Measurements from ENCODE around the gene DHDH.

The DHDH gene

DNA sequence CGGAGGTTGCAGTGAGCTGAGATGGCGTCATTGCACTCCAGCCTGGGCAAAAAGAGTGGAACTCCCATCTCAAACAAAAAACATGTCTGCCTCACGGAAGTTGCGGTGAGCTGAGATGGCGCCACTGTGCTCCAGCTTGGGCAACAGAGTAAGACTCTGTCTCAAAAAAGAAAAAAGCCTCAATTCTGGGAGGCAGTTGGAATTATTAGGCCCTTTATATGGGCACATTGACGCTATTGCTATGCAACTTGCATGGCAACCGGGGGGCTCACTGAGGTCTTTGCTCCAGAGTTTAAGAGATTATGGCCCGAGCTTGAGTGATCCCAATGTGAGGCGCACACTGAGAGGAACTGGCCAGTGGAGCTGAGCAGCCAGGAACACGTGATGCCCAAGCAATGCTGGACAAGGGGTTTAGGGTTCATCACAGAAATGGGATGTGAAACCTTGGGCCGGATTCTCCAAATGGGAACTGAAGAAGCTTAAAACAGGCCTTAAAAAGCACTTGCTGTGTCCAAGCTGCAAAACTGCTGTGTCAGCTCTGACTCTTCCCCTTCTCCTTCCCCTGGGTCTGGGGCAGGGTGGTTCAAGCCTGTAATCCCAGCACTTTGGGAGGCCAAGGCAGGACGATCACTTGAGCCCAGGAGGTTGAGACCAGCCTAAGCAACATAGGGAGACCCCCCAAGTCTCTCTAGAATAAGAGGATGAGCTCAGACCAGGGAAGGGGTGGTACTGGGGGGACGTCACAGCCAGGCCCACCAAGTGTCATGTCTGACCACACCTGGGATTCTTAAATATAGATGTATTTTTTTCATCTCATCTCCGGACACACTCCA is 34.1 kb downstream of the DHDH start:
- no peak for DNase-seq

DNA sequence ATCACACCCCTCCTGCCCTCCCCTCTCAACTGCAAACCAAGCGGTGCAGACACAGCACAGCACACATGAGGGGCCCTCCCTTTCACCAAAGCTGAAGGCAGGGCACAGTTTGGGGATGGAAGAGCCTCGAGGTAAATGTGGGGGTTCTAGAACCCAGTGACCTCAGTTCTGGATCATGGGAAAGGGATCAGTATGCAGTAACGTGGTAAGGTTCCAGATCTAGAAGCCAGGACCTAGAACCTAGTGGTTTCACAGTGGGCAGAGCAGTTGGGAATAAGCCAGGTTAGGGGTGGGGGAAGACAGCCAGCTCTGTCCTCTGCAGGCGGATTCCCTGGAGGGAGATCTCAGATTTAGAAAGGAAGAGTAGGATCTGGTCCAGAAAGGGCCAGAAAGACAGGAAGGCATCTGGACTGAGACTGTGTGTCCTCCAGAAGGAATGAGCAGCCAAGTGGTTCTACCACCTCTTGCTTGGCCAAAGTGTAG is 34.7 kb downstream of the DHDH start:
- no peak for DNase-seq

DNA sequence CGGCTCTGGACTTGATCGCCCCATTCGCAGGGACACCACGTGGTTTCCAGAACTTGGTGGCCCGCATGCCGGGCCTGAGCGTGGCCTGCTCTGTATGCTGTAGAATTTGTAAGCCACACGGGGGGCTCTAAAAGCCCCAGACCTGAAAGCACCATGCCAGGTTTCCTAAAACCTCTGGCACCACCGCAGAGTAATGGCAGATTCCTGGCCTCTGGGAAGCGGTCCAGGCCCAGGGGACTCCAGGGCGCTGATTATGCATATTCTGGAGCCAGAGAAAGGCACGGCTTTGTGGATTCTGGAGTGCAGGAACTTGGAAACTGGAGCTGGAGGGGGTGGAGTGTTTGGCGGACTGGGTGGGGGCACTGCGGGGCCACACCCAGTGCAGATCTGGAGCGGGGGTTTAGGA is 35.3 kb downstream of the DHDH start:
- no peak for DNase-seq

DNA sequence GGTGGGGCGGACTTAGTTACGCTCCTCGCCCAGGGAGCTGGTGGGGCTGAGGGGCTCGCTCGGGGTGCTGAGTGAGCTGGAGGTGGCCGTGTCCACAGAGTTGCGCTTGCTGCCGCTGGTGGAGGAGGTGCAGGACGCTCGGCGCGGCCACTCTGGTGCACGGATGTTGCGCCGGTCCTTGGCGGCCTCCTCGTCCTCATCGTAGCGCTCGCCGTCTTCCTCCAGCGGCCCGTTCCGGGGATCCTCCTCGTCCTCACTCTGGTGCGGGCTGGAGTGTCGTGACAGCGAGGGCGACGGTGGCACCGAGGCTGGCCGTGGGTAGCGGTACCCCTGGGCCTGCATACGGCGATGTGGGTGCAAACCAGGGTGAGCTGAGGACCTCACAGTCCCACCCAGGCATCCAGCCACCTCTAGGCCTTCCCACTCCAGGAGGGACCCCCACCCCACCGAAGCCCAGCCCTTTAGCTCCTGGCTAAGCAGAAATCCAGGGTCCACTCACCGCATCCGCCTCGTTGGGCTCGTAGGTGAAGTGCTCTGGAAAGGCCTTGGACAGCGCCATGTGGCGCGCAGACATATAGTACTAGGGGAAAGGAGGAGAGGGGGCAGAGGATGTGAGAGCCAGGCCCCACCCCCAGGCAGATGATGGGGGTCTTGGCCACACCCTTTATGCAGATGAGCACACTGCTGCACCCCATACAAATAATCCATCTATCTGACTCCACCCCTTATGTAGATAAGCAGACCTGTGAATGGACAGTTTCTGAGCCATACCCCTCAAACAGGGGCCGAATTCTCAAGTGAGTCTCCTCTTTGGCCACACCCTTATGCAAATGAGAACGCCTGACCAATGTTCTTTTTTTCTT is 36.0 kb downstream of the DHDH start:
- no peak for DNase-seq

DNA sequence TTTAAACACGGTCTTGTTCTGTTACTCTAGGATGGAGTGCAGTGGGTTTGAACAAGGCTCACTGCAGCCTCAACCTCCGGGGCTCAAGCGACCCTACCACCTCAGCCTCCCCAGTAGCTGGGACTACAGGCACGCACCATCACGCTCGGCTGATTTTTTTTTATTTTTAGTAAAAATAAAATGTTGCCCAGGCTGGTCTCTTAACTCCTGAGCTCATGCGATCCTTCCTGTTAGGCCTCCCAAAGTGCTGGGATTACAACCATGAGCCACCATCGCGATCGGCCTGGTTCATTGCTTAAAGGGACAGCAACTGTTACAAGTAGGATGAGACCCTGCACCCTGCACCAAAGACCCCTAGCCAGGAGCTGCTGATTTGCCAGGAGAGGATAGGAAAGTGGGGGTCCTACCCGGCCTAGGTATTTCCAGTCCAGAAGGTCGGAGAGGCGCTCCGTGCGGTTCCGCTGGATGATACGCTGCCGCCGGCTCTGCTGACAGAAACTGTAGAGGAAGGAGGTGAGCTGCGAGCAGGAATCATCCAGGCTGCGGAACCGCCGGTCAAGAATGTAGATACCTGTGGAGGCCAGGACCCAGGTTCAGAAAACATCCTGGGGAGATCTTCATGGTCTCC is 36.8 kb downstream of the DHDH start:
- no peak for DNase-seq

DNA sequence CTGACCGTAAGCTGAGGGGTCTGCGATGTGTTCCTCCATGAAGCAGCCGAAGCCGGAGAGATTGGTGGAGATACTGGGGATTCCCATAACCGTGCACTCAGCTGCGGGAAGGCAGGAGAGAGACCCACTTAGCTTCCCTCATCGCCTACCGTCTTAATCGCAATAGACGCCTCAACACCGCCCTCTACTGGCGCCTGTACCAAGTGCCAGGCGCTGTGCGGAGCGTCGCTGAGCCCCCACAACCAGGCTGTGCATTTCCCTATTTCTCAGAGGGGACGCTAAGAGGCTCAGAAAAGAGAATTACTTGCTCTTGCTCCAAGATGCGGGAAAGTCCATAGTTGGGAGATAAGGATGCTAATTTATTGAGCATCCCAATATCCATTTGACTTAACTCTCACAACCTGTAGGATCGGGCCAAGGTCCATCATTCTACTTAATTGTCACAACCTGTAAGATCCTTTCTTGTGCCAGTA is 37.5 kb downstream of the DHDH start:
- peak; percentile 85 for DNase-seq

DNA sequence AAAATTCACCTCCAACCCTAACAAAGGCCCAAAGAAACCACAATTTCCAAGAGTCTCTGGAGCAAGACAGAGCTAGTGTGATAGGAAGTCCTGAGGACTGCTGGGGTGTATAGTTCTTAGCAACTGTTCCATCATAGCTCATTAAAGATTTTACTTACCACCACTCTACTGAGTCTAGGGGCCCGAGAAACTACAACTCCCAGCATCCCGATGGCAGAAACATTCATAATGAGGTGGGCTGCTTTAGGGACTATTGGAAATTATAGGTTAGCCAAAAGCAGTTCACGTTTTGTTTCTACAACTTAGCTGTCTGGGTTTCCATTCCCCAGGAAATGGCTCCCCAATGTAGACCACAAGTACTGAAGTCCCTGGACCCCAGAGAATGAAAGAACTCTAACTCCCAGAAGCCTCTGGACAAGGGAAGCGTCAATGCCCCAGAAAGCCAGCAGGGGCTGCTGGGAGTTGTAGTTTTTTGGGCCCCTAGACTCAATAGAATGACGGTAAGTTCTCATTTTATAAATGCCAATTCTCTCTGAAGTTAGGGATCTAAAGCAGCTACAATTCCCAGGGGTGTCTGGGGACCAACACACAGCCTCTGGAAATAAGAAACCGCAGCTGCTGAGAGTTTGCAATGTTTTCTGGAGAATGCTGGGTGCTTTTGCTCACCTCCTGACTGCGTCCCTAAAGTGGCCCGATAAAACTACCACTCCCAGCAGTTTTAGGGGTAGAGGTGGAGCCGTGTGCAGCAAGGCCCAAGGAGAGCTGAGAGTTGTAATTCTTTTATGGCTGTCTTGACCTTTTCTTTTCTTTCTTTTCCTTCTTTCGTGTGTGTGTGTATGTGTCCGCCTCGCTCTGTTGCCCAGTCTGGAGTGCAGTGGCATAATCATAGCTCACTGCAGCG is 42.7 kb downstream of the DHDH start:
- peak; percentile 32 for DNase-seq

DNA sequence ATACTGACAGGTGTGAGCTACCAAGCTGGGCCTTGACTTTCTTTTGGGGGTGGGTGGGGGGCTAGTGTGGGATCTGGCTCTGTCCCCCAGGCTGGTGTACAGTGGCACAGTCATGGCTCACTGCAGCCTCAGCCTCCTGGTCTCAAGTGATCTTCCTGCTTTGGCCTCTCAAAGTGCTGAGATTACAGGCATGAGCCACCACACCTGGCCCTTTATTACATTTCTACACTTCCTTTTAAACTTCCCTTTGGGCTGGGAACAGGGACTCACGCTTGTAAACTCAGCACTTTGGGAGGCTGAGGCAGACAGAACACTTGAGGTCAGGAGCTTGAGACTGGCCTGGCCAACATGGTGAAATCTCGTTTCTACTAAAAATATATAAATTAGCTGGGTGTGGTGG is 43.6 kb downstream of the DHDH start:
- DNase-seq = no peak

DNA sequence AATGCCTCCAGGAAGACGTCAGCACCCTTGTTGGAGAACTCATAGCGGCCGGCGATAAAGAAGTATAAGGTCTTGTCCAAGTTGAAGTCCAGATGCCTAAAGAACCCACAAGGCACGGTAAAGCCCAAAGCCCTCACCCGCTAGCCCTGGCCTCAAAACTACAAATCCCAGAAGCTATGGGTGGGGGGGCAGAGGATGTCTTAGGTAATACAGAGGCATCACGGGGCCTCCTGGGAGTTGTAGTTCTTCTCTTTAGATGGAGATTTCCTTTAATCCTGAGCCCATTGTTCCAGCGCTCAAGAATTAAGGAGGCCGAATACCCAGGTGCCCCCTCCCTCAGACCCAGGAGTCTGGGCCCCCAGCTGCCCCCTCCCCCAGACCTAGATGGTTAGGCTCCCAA is 48.8 kb downstream of the DHDH start:
- DNase-seq = no peak

DNA sequence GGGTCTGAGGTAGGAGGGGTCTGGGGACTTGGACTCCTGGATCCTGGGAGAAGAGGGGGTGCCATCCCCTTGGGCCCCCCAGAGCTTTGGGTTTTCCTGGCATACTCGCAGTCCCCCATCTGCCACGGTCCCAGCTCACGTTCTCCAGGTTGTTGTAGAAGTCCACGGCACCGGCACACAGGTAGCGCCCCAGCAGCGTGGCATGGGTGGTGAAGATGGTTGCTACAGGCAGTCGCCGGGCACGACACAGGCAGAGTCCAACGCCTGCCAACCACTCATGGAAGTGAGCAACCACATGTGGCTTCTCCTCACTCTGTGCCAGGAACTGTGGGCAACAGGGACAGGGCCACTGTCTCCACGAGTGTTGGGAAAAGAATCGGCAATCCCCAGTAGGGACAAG is 52.2 kb downstream of the DHDH start:
- no peak for DNase-seq

DNA sequence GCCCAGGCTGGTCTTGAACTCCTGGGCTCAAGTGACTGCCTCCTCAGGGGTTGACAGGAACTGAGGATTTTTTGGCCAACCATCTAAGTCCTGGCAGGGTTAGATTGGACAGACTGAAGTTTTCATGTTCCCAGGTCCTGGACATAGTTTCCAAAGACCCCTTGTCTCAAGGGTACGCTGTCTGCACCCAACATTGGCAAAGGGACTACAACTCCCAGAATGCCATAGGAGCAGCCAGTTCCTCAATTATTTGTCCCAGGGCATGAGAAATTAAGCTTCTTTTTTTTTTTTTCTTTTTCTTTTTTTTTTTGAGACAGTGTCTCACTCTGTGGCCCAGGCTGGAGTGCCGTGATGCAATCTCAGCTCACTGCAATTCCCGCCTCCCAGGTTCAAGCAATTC is 52.7 kb downstream of the DHDH start:
- DNase-seq = no peak

DNA sequence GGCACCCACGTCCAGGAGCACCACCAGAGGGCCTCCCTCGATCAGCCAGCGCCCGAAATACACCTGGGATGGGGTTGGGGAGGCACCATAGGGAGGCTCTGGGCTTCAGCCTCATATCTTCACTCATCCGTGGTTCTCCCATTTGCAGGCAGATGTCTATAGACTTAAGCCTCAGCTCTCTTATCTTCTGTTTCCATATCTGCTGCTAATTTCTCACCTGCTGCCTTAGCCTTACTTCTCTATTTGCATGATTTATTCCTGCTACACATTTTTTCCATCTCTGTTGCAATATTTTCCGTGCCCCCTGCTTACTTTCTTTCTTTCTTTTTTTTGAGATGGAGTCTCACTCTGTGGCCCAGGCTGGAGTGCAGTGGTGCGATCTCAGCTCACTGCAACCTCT is 53.8 kb downstream of the DHDH start:
- DNase-seq = no peak

DNA sequence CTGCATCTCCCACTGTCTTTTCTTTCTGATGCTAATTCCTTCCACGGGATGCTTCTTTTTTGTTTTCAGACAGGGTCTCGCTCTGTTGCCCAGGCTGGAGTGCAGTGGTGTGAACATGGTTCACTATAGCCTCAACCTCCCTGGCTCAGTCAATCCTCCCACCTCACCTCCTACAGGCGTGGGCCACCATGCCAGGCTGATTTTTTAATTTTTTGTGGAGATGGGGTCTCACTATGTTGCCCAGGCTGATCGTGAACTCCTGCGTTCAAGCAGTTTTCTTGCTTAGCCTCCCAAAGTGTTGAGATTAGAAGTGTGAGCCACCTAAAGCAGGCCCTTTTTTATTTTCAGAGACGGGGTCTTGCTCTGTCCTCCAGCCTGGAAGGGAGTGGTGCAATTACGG is 54.8 kb downstream of the DHDH start:
- no peak for DNase-seq

DNA sequence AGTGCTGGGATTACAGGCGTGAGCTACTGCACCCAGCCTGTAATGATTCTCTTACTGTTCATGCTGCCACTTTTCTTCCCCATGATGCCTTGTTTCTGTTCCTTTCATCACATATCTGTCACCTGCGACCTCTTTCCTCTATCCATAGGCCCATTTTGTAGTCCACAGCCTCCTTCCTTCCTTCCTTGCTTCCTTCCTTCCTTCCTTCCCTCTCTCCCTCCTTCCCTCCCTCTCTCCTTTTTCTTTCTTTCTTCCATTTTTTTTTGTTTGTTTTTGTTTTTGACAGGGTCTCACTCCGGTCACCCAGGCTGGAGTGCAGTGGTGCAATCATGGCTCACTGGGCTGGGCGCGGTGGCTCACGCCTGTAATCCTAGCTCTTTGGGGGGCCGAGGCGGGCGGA is 55.4 kb downstream of the DHDH start:
- no peak for DNase-seq

DNA sequence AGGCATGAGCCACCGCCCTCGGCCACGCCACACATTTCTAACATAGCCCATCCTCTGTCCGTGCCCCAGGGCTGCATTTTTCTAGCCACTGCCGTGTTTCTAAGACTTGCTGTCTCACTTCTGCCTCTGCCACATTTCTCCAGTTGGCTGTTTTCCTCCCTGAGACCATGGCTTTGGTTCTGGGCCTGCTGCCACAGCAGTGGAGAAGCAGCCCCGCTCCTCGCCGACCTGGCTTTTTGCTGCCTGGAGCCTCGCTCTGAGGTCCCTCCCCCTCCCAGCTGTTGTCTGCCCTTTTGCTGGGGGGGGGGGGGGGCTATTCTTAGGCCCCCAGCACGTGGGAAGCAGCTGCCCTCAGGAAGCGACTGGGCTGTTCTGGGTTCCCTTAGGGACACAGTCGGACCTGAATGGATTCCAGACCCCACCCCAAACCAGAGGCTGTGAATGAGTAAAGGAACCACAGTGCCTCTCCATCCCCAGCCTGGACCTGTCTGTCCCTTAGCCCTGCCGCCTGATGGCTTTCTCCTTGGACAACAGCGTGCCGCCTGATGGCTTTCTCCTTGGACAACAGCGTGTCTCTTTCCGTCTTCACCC is 56.3 kb downstream of the DHDH start:
- DNase-seq = no peak

DNA sequence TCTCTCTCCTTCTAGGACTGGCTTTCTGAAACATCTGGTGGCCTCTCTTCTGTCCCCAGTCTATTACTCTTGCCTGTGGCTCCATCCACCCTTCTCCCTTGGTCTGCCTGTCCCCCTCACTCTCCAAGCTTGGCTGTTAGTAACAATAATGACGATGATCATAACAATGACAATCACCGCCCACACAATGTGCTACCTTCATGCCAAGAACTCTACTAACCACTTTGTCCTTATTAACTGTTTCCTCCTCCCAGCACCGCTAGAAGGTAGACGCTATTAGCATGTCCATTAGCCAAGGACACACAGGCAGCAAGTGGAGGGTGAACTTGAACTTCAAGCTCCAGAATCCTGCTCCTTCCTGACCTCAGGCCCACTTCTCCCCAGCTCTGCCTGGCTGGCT is 56.9 kb downstream of the DHDH start:
- DNase-seq = no peak

DNA sequence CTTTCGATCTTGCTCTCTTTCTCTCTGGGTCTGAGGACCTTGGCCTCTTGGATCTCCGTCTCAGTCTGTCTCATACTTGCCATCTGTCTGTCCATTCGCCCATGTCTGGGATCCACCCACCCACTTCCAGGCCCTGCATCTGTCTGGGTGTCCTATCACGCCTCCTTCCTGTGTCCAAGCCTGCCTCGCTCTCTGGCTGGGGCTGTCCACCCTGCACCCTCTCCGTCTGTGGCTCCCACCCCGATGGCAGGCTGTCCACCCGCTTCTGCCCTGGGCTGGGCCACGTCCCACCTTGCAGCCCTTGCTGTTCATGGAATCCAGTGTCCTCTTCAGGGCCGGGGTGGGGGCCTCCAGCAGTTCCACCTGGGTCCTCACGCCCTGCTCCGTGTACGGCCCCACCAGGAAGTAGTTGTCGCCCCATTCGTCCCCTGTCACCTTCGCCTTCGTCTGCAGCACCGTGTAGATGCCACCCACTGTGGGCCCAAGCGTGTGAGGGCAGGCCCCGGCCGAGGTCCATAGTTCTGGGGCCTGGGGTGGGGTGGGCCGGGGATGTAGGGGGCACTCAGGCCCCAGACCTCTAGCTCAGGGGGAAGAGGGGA is 57.6 kb downstream of the DHDH start:
- no peak for DNase-seq

DNA sequence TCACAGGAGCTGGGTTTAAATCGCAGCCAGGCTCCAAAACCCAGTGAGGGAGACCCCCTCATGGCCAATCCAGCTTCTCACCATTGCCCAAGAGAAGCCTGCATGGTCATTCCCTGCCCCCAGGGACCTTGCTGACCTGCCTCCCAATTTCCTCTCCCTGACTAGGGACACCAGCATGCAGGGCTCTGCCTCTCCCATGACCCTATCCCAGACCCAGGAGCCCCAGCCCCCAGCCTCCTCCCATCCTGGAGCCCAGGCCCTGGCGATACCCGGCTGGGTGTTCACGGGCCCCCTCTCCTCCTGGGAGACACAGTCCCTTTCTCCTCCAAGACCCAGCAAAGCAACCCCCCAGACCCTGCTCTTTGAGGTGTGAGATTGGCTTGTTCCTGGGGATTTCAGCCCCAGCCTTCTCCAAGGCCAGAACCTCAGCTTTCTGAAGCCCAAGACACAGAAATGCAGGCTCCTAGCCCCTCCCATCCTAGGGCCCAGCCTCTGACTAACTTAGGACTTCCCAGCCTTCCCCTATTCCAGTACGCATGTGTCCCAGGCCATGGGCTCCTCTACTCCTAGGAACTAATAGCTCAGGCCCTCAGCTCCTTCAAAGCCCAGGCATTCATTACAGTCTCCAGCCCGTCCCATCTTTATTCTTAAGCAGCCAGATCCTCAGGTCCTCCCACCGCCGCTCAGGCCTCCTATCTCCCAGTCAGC is 58.5 kb downstream of the DHDH start:
- no peak for DNase-seq

DNA sequence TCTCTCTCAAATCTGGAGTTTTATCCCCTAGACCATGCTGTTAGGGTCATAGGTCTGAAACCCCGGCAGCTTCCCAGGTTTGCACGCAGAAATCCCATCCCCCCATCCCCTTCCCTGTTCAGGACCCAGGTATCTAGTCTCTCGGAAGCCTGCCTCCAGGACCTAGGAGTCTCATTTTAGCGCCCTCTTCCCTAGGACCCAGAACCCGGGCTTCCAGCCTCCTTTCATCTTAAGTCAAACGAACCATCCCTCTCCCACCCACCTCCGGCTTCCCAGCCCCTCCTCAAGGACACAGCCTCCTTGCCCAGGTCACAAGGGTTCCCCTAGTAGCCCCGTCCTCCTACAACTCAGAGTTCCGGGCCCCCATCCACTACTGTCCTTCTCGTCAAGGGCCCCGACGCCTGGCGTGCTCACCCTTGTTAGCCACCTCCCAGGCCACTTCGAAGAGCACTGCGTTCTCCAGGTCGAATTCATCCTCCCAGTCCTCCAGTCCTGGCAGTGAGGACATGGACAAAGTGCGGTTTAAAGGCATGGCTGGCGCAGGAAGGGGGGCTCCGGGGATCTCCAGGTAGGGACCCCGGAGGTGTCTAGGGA is 59.2 kb downstream of the DHDH start:
- DNase-seq = no peak
